NCI-H1092 (cell line): ENCODE results near the gene WDR4.
A peak's percentile ranks its signal among the peaks of the same experiment; 100 is the strongest.
"Not testable (repeated sequence)": the region's sequence is repeated elsewhere in the genome, so short reads cannot be mapped to it uniquely, and the experiment has no call there.

Experiments used
- DNase-seq: peaks from one replicate; lab custom pipeline; 2025; lab: John Stamatoyannopoulos, UW

Gene WDR4, protein sequence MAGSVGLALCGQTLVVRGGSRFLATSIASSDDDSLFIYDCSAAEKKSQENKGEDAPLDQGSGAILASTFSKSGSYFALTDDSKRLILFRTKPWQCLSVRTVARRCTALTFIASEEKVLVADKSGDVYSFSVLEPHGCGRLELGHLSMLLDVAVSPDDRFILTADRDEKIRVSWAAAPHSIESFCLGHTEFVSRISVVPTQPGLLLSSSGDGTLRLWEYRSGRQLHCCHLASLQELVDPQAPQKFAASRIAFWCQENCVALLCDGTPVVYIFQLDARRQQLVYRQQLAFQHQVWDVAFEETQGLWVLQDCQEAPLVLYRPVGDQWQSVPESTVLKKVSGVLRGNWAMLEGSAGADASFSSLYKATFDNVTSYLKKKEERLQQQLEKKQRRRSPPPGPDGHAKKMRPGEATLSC

GRCh38 chr21:42878993-42879787 is at the start of gene WDR4:
WDR4 (minus strand) TSS chr21:42879539; CDS start chr21:42879495, 44 bp downstream.
- DNase-seq = peak; percentile 97

GRCh38 chr21:42927474-42928200 is 48.3 kb upstream of the WDR4 start:
- DNase-seq = not testable (repeated sequence)

DNA sequence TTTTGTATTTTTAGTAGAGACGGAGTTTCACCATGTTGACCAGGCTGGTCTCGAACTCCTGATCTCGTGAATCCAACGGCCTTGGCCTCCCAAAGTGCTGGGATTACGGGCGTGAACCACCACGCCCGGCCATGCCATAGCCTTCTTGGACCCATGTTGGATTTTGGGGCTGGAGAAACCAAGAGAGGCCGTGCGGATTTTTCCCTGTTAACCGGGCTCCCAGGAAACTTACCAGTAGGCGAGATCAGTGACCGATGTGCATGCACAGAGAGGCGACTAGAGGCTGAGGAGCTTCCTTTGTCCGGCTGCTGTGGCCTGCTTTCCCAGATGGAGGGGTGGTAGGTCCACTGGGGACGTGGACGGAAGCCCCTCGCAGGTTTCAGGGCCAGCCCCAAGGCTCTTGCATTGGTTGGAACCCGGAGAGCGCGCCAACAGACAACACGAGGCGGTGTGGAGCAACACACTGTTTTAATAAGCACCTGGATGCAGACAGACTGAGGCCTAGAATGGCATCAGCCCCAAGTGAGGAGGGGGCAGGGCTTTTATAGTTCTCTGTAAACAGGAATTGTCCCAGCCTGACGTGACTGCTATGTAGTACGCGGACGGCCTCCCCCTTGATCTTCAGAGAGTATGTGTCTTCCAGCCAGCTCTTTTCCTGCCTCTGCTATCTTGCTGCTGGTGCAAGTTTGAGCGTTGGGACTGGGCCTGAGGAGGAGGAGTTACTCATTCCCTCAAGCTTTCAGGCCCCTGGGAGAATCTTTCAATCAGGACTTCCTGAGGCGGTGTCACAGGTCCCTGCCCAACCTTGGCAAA is 46.0 kb upstream of the WDR4 start, which contains the start of gene ERVH48-1:
ERVH48-1 (minus strand) TSS at position 517 of the 813 bp plus-strand sequence. CDS start 6,624 bp downstream, outside the sequence.
- DNase-seq = no peak

GRCh38 chr21:42924433-42924751 is 45.1 kb upstream of the WDR4 start:
- DNase-seq = no peak

GRCh38 chr21:42923553-42924432 is 44.5 kb upstream of the WDR4 start:
- peak; percentile 94 for DNase-seq

GRCh38 chr21:42922918-42923317 is 43.6 kb upstream of the WDR4 start:
- no peak for DNase-seq

- no peak for DNase-seq
These were observed 42.6 kb upstream of the WDR4 start for GRCh38 chr21:42921927-42922326.

DNA sequence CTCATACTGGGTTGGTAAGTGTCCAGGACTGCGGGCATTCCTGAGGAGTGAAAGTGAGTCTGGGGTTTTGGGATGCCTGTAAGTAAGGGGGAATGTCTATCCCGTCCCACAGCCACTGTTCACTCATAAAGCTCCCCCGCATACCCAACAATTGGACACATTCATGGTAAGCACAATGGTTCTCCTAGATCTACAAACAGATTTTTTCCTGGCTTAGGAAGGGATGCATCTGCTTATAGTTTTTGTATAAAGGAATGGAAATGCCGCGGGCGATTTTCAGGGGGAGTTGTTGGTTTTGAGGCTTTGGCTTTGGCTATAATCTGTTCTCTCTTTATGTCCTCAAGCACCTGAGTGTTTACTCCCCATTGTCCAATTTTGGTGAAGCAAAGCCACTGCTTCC is 39.0 kb upstream of the WDR4 start:
- no peak for DNase-seq

DNA sequence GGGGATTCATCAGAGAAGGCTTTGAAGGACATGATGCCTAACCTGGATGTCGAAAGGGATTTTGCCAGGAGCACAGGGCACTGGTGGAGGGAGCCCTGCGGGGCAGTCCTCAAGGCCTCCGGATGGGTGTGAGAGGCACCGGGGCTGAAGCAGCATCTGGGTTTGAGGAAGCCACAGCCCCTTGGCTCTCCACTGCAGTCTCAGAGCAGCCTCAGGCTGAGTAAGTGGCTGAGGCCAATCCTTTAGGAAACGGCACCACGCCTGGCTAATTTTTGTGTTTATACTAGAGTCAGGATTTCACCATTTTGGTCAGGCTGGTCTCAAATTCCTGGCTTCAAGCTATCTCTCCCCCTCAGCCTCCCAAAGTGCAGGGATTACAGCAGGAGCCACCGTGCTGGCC is 34.1 kb upstream of the WDR4 start:
- DNase-seq = no peak

DNA sequence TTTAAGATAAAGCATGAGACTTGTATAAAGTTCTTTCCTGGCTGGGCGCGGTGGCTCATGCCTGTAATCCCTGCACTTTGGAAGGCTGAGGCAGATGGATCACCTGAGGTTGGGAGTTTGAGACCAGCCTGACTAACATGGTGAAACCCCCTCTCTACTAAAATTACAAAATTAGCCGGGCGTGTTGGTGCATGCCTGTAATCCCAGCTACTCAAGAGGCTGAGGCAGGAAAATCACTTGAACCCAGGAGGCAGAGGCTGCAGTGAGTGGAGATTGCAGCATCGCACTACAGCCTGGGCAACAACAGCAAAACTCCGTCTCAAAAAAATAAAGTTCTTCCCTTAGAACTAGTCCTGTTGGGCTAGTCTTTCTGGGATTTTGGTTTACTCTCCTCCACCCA is 32.6 kb upstream of the WDR4 start:
- not testable (repeated sequence) for DNase-seq

GRCh38 chr21:42908484-42908883 is 29.1 kb upstream of the WDR4 start:
- not testable (repeated sequence) for DNase-seq

DNA sequence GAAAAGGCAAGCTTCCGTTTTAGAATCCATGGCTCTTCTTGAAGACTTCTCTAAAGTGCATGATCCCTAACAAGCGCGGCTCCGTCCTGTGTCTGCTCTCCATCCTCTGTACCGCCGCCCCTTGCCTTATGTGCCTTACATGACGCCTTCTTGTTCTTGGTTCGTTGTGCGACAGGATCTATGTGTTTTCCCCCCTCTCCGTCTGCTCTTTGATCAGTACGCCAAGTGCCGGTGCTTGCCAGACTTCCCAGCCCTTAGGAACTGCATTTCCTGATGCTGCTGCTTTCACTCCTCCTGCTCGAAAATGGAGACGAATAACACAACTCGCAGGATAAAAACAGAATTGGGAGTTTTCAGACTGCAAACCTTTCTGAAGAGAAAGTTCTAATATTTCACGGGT is 26.9 kb upstream of the WDR4 start:
- DNase-seq = no peak

- no peak for DNase-seq
These were observed 25.9 kb upstream of the WDR4 start for GRCh38 chr21:42905195-42905594.

- DNase-seq = no peak
These were observed 24.5 kb upstream of the WDR4 start for GRCh38 chr21:42903817-42904216.

DNA sequence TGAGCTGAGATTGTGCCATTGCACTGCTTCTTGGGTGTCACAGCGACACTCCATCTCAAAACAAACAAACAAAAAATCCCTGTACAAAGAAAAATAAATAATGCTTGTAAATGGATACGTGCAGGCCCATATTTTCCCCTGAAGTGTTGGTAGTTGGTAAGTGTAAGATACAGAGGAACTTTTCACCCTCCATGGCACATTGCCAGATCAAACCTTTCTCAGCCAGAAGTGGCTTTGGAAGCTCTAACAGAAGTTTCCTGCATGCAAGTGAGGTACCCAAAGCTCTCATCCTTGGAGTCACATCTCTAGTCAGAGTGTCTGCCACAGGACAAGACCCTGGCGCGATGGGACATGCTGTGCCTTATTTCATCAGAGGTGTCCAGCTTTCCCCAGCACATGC is 21.1 kb upstream of the WDR4 start:
- DNase-seq = no peak

- peak; percentile 99 for DNase-seq
These were observed 13.8 kb upstream of the WDR4 start, which contains the start of gene NDUFV3 for GRCh38 chr21:42892931-42893755. NDUFV3 (plus strand) TSS chr21:42893309; CDS start chr21:42893334, 25 bp downstream.

DNA sequence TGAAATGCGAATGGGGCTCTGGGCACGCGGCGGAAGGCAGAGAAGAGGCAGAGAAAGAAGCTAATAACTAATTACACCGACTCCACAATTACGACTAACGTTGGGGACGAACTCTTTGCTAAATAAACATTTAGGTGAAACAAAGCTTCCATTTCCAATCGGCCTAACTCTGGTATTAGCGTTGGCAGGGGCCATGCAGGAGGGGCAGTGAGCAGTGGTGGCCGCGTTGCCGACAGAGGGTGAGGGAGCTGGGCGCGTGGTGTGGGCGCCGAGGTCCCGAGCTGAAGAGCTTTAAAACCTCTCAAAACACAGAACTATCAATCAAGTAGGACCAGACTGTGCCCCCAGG is 13.2 kb upstream of the WDR4 start:
- no peak for DNase-seq

GRCh38 chr21:42887326-42887725 is 8.0 kb upstream of the WDR4 start:
- no peak for DNase-seq

GRCh38 chr21:42883921-42884320 is 4.6 kb upstream of the WDR4 start:
- no peak for DNase-seq

- no peak for DNase-seq
These were observed 1.0 kb upstream of the WDR4 start for GRCh38 chr21:42880352-42880751.
